DMS 273 treated with DMSO at 0.1 percent for 48 hours (cell line): ENCODE measurements around the gene SLC17A5.
"Not testable (repeated sequence)": the region's sequence is repeated elsewhere in the genome, so short reads cannot be mapped to it uniquely, and the experiment has no call there.

Source experiments
- DNase-seq: peaks from one replicate; lab custom pipeline; 2025; lab: John Stamatoyannopoulos, UW

The SLC17A5 gene

GRCh38 chr6:73614802-73615201, 39.0 kb downstream of the SLC17A5 start:
- DNase-seq: no peak

- no peak for DNase-seq
Observed at GRCh38 chr6:73613806-73614536, 39.8 kb downstream of the SLC17A5 start.

GRCh38 chr6:73612611-73613010, 41.2 kb downstream of the SLC17A5 start:
- DNase-seq: no peak

- DNase-seq: no peak
Observed at GRCh38 chr6:73610444-73611275, 43.1 kb downstream of the SLC17A5 start.

- DNase-seq: no peak
Observed at GRCh38 chr6:73608761-73609160, 45.0 kb downstream of the SLC17A5 start.

GRCh38 chr6:73606428-73606827, 47.4 kb downstream of the SLC17A5 start:
- no peak for DNase-seq

GRCh38 chr6:73604461-73604860, 49.3 kb downstream of the SLC17A5 start:
- no peak for DNase-seq

- no peak for DNase-seq
Observed at GRCh38 chr6:73604020-73604419, 49.8 kb downstream of the SLC17A5 start.

GRCh38 chr6:73586416-73586974, 67.3 kb downstream of the SLC17A5 start:
- DNase-seq: no peak

GRCh38 chr6:73585566-73586415, 68.0 kb downstream of the SLC17A5 start:
- peak; percentile 66 for DNase-seq

GRCh38 chr6:73581293-73581692, 72.5 kb downstream of the SLC17A5 start:
- DNase-seq: no peak

GRCh38 chr6:73580247-73581149, 73.3 kb downstream of the SLC17A5 start:
- DNase-seq: peak; percentile 30

- DNase-seq: no peak
Observed at GRCh38 chr6:73579851-73580246, 73.9 kb downstream of the SLC17A5 start.

GRCh38 chr6:73579389-73579788, 74.4 kb downstream of the SLC17A5 start:
- DNase-seq: no peak

GRCh38 chr6:73577676-73578075, 76.1 kb downstream of the SLC17A5 start:
- no peak for DNase-seq

GRCh38 chr6:73572531-73572930, 81.3 kb downstream of the SLC17A5 start:
- DNase-seq: not testable (repeated sequence)

- not testable (repeated sequence) for DNase-seq
Observed at GRCh38 chr6:73571218-73572181, 82.3 kb downstream of the SLC17A5 start.

- DNase-seq: no peak
Observed at GRCh38 chr6:73569121-73569520, 84.7 kb downstream of the SLC17A5 start.

GRCh38 chr6:73566954-73567591, 86.7 kb downstream of the SLC17A5 start:
- no peak for DNase-seq
